ENCODE data around the gene FKBP5.

- TF ChIP-seq CTCF (IDR thresholded peaks at IDR 0.05; ENCODE audit: poor library complexity) (no peak), EZH2 (IDR thresholded peaks at IDR 0.05; ENCODE audit: borderline replicate concordance) (no peak)
Measured at GRCh38 chr6:35651244-35651643, 37.5 kb downstream of the FKBP5 start.
